ENCODE measurements around the gene MRS2. TPM values are rescaled to one million over a fixed set of nuclear protein-coding genes. Genes with fewer than 3 reads are reported as not detected.
"Not testable (repeated sequence)": the region's sequence is repeated elsewhere in the genome, so short reads cannot be mapped to it uniquely, and the experiment has no call there.

MRS2 gene, protein sequence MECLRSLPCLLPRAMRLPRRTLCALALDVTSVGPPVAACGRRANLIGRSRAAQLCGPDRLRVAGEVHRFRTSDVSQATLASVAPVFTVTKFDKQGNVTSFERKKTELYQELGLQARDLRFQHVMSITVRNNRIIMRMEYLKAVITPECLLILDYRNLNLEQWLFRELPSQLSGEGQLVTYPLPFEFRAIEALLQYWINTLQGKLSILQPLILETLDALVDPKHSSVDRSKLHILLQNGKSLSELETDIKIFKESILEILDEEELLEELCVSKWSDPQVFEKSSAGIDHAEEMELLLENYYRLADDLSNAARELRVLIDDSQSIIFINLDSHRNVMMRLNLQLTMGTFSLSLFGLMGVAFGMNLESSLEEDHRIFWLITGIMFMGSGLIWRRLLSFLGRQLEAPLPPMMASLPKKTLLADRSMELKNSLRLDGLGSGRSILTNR
- total RNA-seq (2014; rRNA removed; shearing (Covaris generic)) = 44.8 and 57.8 TPM in 2 replicates

DNA sequence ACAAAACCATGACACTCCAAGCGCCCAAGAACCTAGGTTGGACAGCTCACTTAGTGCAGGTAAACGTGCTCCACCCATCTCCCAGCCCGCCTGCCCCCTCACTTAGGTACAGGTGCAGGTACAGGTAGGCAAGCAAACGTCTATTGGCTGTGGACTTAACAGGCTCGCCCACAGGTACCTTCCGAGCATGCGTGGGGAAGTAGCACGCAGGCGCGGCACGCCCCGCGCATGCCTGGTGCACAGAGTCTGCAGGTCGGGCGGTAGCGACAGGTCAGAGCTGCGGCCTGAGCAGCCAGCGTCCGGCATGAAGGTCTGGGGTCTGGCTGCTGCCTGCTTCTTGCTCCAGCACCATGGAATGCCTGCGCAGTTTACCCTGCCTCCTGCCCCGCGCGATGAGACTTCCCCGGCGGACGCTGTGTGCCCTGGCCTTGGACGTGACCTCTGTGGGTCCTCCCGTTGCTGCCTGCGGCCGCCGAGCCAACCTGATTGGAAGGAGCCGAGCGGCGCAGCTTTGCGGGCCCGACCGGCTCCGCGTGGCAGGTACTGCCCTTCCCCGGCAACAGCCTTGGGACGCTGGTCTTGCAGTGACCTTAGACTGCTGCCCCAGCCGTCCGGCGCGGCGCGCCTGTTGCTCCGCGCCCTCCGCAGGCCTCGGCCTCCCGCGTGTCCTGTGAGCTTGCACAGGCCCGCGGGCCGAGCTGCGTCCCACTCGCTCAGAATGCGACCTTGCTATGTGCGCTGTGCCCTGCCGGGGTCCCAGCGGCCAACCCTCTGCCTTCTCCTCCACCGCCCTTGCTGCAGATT, at the start of gene MRS2:
Gene MRS2, plus strand, starts transcription at position 240 of the 804 bp plus-strand sequence. Its CDS starts 111 bp downstream, at position 351.
- peak; percentile 87 for DNase-seq (ENCODE audit: low read depth)

DNA sequence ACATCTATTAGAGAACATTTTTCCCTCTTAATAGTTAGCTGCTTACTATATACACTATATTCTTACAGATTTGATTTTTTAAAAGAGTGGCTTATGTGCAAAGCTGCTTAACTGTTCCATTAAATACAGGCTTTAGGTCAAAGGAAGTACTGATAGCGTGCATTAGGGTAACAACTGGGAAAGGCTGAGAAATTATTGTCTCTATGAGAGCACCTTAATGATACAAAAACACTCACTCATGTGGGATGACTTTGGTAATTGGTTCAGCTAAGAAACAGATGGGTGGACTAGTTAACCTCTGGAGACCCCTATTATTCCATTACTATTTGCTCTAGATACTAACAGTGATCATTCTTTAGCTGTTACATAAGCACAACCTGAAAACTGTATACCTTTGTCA, 48.9 kb upstream of the MRS2 start:
- no peak for DNase-seq (ENCODE audit: low read depth)

DNA sequence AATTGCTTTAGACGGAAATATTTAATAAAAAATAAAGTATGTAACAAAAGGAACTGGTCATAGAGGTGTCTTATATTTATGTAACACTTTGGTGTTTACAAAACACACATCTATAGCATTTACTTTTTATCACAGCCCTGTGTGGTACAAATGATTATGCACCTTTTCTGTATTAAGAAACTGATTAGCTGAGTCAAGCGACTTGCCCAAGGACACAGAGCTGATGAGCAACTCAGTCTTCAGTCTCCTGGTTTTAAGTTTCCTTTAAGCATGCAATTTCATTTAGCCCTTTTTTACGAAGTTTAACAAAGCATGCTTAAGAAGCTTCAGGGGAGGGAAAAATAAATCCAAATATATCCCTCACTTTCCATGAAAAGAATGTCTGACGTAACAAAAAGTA, 47.3 kb upstream of the MRS2 start:
- DNase-seq (ENCODE audit: low read depth) = no peak

DNA sequence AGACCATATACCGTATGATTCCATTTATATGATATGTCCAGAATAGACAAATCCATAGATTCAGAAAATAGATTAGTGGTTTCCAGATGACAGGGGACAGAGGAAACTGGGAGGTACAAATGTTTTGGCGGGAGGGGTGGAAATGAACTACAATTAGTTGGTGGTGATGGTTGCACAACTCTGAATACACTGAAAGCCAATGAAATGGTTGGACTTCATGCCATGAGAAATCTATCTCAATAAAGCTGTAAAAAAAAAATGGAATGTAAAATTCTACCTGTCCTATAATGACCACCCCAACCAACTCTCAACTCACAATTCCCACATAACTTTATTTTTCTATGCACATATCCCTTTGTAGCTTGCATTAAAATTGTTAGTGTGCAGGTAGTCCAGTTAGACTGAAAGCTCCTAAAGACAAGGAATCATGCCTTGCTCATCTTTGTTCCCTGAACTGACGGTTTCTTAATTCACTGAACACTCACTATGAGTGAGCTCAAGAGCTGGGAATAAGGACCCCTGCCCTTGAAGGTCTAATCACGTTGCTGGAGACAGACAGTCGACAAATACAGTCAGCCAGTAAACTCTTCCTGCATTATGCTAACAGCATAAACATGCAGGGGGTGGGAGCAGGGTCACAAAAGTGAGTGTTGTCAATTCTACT, 46.3 kb upstream of the MRS2 start:
- DNase-seq (ENCODE audit: low read depth) = no peak

DNA sequence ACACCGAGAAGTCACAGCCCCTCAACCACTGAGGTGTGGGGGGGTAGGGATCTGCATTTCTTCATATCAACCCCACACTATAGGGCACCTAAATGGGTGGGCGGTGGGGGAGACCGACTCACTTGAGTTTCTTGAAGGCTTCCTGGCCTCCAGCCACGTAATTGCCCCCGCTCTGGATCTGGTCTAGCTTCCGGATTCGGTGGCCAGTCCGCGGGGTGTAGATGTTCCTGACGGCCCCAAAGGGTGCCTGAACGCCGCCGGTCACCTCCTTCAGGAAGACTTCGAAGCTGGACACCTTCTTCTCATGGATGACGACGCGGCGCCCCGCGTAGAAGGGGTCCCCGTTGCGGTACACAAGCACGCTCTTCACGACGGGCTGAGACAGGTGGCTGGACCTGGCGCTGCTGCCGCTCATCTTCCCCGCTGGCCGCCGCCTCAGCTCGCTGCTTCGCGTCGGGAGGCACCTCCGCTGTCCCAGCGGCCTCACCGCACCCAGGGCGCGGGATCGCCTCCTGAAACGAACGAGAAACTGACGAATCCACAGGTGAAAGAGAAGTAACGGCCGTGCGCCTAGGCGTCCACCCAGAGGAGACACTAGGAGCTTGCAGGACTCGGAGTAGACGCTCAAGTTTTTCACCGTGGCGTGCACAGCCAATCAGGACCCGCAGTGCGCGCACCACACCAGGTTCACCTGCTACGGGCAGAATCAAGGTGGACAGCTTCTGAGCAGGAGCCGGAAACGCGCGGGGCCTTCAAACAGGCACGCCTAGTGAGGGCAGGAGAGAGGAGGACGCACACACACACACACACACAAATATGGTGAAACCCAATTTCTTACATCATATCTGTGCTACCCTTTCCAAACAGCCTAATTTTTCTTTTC, 45.2 kb upstream of the MRS2 start, which contains the start of gene DCDC2:
Gene DCDC2, minus strand, starts transcription at position 724 of the 883 bp plus-strand sequence. Its CDS starts 309 bp downstream, at position 415.
- no peak for DNase-seq (ENCODE audit: low read depth)

DNA sequence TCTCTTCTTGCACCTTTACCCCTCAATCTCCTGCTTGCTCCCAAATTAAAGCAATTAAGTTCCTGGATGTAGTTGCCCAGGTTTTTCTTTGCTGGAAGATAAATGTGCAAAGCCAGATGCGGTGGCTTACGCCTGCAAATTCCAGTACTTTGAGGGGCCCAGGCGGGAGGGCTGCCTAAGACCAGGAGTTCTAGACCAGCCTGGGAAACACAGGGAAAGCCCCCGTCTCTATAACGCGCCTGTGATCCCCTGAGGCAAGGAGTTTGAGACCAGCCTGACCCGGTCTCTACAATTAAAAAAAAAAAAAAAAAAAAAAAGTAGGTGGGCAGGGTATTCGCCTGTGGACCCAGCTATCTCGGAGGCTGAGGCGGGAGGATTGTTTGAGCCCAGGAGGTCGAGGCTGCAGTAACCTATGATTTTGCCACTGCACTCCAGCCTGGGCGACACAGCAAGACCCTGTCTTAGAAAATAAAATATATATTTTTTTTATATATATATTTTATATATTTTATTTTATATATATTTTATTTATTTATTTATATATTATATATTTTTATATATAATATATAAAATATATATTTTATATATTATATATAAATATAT, 44.4 kb upstream of the MRS2 start:
- no peak for DNase-seq (ENCODE audit: low read depth)

DNA sequence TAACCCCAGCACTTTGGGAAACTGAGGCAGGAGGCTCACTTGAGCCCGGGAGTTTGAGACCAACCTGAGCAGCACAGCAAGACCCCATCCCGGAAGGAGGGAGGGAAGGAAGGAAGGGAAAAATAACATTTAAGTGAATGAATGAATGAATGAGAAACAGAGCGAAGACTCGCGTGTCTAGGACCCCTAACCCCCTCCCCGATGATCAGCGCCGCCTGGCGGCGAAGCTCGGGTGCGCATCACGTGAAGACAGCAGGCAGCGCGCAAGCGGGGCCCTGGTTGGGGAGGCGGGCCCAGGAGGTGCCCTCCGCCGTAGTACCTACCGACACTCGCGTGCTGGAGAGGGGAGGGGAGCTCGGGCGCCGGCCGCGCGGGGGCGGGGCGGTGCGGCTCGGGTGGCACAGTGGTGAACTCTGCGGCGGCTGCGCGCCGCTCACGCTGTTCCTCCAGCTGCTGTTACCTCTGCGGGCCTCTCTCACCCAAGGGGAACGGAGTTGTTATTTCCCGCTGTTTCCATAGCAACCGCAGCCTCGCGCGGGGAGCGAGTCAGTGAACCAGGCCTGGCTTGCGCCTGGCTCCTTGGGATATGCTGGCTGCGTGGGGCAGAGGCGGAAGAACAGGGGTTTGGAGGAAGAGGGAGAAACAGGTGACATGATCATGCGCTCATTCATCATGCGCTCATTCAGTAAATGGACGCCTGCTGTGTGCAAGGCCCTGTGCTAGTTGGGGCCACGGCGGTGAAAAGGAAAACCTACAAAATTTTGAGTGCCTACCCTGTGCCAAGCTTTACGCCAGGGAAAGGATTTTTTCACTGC, 42.9 kb upstream of the MRS2 start:
- peak; percentile 94 for DNase-seq (ENCODE audit: low read depth)

DNA sequence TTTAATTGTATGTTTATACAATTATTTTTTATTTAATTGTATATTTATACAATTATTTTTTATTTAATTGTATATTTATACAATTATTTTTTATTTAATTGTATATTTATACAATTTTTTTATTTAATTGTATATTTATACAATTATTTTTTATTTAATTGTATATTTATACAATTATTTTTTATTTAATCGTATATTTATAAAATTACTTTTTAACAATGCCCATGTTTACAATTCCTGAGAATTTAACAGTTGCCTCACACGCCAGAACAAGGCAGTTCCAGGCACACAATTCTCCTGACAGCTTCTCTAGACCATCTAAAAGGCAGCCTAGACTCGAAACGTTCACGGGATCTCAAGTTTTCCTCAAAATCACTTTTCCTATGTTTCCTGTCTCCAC, 40.4 kb upstream of the MRS2 start:
- DNase-seq (ENCODE audit: low read depth) = not testable (repeated sequence)

DNA sequence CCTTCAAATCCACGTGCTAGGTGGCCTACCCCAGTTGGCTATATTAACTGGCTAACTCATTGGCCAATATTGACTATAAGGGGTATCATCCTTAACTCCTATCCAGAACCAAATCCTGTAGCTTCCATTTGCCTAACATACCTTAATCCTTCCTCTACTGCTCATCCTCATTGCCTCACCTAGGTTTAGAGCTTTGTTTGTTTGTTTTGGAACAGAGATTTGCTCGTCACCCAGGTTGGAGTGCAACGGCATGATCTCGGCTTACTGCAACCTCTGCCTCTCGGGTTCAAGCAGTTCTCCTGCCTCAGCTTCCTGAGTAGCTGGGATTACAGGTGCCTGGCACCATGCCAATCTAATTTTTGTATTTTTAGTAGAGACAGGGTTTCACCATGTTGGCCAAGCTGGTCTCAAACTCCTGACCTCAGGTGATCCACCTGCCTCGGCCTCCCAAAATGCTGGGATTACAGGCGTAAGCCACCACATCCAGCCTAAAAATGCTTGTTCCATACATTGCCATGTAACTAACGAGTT, 37.6 kb upstream of the MRS2 start:
- DNase-seq (ENCODE audit: low read depth) = not testable (repeated sequence)

DNA sequence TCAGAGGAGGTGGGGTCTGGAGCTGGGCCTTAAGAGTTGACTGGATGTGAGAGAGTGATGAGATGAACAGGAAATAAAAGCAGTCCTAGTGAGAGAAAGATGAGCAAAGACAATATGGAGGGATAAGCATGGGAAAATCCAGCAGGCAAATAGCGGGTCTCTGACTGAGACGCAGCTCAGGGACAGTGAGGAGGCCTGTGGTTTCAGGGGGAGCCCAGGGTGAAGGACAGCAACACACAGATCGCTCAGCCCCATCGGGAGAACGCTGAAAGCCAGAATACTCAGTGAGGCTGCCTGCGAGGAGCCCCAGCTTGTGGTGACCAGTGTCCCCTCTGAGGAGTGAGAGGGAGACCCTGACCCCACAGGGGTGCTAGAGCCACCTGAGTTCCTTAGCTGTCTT, 28.1 kb upstream of the MRS2 start:
- no peak for DNase-seq (ENCODE audit: low read depth)

DNA sequence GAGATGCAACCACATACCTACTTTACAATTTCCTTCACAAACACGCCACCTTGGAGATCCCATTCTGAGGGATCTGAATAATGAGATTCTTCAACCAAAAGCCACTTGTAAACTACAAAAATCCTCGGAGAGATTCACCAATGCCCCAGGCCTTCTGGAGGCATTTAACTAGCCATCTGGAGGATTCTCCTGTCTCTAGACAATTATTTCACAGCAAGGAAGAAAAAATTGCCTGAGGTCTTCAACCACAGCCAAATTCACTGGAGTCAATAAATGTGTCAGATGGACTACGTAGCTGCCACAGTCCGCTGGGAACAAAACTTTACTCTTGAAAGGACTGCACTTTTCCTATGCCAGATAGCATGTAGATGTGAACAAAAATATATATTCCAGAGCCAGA, 25.9 kb upstream of the MRS2 start:
- peak; percentile 59 for DNase-seq (ENCODE audit: low read depth)

DNA sequence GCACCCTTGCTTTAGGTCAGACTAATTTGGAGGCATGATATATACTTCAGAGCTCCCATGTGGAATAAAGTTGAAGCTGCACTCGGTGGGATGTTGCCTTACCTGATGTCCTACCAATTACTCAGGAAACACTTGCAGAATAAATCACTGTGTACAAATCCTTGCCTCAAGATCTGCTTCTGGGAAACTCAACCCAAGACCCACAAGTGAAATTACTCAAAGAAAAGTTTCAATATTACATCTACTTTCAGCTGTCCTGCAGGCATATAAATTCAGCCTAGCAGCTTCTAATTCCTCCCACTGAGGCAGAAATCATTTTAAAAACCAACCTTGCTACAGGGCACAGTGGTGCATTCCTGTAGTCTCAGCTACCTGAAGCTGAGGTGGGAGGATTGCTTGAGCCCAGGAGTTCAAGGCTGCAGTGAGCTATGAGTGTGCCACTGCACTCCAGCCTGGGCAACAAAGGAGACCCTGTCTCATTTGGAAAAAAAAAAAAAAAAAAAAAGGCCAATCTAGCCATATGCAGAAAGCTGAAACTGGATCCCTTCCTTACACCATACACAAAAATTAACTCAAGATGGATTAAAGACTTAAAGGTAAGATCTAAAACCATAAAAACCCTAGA, 24.2 kb upstream of the MRS2 start:
- DNase-seq (ENCODE audit: low read depth) = no peak

DNA sequence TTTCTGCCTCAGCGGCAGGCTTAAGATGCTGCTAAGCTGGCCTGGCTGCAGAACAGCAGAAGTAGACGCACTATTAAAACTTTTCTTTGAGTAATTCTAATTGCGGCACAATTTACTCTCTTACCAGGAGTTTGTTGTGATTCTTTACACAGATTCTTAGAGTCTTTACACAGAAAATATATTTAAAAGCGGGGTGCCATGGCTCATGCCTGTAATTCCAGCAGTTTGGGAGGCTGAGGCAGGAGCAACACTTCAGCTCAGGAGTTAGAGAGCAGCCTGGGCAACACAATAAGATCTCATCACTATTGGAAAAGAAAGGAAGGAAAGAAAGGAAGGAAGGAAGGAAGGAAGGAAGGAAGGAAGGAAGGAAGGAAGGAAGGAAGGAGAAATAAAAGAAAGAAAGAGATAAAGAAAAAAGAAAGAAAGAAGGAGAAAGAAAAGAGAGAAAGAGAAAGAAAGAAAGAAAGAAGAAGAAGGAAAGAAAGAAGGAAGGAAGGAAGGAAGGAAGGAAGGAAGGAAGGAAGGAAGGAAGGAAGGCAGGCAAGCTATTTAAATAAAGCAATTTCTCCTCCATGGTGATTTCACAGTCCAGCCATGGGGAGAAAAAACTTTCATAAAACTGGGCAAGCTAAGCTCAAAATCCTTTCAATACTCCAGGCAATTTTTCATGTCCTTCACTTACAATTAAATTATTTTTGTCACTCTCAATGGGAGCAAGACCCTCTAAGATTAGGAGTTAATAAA, 21.1 kb upstream of the MRS2 start:
- no peak for DNase-seq (ENCODE audit: low read depth)

DNA sequence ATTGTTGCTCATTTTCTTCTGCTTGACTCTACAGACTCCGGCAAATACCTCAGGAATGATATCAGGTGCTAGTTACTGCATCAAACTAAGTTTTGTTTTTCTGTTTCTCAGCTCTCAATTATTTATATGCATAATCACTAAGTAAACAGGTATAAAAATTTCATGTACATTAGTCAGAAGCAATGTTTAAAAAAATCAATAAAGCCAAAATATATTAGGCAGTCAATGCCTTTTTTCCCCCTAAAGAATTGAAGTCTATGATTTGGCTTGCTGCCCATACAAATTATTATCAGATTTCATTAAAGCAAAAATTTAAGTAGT, 20.6 kb upstream of the MRS2 start:
- DNase-seq (ENCODE audit: low read depth) = no peak

DNA sequence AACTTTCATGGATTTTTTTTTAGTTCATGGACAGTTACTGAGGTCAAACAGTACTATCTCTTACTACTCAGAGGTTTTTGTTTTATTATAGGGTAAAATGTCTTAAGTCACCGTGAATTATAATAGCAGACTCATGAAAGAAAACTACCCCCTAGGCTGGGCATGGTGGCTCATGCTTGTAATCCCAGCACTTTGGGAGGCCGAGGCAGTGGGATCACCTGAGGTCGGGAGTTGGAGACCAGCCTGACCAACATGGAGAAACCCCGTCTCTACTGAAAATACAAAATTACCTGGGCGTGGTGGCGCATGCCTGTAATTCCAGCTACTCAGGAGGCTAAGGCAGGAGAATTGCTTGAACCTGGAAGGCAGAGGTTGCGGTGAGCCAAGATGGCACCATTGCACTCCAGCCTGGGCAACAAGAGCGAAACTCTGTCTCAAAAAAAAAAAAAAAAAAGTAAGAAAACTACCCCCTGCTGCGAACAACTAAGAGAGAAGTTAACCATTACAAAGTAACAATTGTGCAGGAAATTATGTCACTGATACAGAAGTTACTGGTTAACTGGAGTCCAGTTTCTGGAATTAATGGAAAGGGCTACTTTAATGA, 19.7 kb upstream of the MRS2 start:
- DNase-seq (ENCODE audit: low read depth) = not testable (repeated sequence)

DNA sequence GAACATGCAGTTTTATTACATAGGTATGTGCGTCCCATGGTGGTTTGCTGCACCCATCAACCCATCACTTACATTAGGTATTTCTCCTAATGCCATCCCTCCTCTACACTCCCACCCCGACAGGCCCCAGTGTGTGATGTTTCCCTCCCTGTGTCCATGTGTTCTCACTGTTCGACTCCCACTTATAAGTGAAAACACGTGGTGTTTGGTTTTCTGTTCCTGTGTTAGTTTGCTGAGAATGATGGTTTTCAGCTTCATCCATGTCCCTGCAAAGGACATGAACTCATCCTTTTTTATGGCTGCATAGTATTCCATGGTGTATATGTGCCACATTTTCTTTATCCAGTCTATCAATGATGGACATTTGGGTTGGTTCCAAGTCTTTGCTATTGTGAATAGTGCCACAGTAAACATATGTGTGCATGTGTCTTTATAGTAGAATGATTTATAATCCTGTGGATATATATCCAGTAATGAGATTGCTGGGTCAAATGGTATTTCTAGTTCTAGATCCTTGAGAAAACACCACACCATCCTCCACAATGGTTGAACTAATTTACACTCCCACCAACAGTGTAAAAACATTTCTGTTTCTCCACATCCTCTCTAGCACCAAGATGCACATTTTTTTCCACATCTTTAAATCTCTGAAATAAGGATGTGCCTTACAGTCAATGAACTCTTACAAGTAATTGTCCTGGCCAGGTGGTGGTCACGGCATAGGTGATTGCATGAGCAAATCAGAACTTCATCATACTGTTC, 18.2 kb upstream of the MRS2 start:
- DNase-seq (ENCODE audit: low read depth) = not testable (repeated sequence)

DNA sequence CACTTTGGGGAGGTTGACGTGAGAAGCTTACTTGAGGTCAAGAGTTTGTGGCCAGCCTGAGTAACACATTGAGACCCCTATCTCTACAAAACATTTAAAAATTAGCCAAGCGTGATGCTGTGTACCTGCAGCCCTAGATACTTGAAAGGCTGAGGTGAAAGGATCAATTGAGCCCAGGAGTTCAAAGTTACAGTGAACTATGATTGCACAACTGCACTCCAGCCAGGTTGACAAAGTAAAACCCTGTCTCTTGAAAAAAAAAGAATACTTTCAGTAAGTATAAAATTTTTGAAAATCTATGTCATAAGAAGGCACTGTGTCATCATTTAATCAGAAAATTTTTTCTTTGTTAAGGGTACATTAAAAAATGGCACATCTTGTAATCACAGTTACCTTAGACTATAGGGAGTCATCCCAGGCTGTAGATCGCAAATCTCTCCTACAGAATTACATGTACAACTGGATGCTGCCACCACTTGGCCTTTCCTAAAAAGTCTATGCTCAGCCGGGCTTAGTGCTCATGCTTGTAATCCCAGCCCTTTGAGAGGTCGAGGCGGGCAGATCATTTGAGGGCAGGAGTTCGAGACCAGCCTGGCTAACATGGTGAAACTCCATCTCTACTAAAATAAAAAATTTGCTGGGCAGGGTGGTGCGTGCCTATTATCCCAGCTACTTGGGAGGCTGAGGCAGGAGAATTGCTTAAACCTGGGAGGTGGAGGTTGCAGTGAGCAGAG, 17.0 kb upstream of the MRS2 start:
- peak; percentile 30 for DNase-seq (ENCODE audit: low read depth)

Data from M059J (cell line).